PC-9 (cell line): ENCODE measurements around the gene SLC17A1. TPM values are rescaled to one million over a fixed set of nuclear protein-coding genes. Genes with fewer than 3 reads are reported as not detected.

ENCODE experiments used
- BruUV-seq: library from RNA; stranded (reverse); fragments of 400-500 nt; replicated peaks from 2 replicates; lab custom pipeline; 2021; lab: Mats Ljungman, UMichigan
- CTCF ChIA-PET: fragments of 300-600 bp; sonication (Branson Sonifier 250); formaldehyde crosslinking; loops from one replicate; lab custom pipeline; 2022; ENCODE audit warnings: antibody characterized with exemption; lab: Charles Lee
- POLR2A ChIA-PET: fragments of 300-600 bp; sonication (Branson Sonifier 250); formaldehyde crosslinking; loops from one replicate; lab custom pipeline; 2022; ENCODE audit warnings: antibody characterized with exemption; ENCODE audit not compliant: unreplicated experiment; lab: Charles Lee
- DNase-seq, 2 experiments: peaks; one replicate each; pipeline versions ENCODE4 v3.0.0 to v3.0.0-alpha.2; 2015 to 2022; ENCODE audit warnings: mixed read lengths in 1 of 2
- H2AFZ ChIP-seq: fragments of 200-600 bp; sonication (generic); 2 replicates; pipeline ENCODE4 v1.8.1; 2017; ENCODE audit warnings: antibody characterized with exemption
- H3F3A ChIP-seq: fragments of 200-600 bp; sonication (generic); 2 replicates; pipeline ENCODE4 v1.8.1; 2017; ENCODE audit warnings: antibody characterized with exemption, mild to moderate bottlenecking, low read depth; ENCODE audit not compliant: insufficient read depth
- H3K27ac ChIP-seq: fragments of 200-600 bp; sonication (generic); 2 replicates; pipeline ENCODE4 v1.6.1; 2016; ENCODE audit warnings: mixed run types
- H3K27me3 ChIP-seq: fragments of 200-600 bp; sonication (generic); 2 replicates; pipeline ENCODE4 v1.6.1; 2016; ENCODE audit warnings: low read depth, mixed run types; ENCODE audit not compliant: insufficient read depth
- H3K36me3 ChIP-seq: fragments of 200-600 bp; sonication (generic); 2 replicates; pipeline ENCODE4 v1.6.1; 2016; ENCODE audit warnings: low read depth, mixed run types
- H3K4me1 ChIP-seq: fragments of 200-600 bp; sonication (generic); replicated peaks from 2 replicates; pipeline ENCODE4 v1.6.1; 2016; ENCODE audit warnings: mixed run types; ENCODE audit not compliant: insufficient read depth
- H3K4me2 ChIP-seq: fragments of 200-600 bp; sonication (generic); 2 replicates; pipeline ENCODE4 v1.6.1; 2017; ENCODE audit warnings: mixed run types
- H3K4me3 ChIP-seq: fragments of 200-600 bp; sonication (generic); 2 replicates; pipeline ENCODE4 v1.6.1; 2016; ENCODE audit warnings: mixed run types
- H3K79me2 ChIP-seq: fragments of 200-600 bp; sonication (generic); 2 replicates; pipeline ENCODE4 v1.6.1; 2017; ENCODE audit warnings: low read depth, mixed run types
- H3K9me2 ChIP-seq: fragments of 200-600 bp; sonication (generic); 2 replicates; pipeline ENCODE4 v1.8.1; 2017; ENCODE audit warnings: mild to moderate bottlenecking; ENCODE audit not compliant: insufficient read depth
- H3K9me3 ChIP-seq: fragments of 200-600 bp; sonication (generic); 2 replicates; pipeline ENCODE4 v1.8.1; 2016; ENCODE audit warnings: low read depth; ENCODE audit not compliant: insufficient read depth
- H4K20me1 ChIP-seq: fragments of 200-600 bp; sonication (generic); 2 replicates; pipeline ENCODE4 v1.8.1; 2017; ENCODE audit not compliant: insufficient read depth
- CTCF ChIP-seq: fragments of 200-600 bp; sonication (generic); conservative IDR thresholded peaks from 2 replicates; pipeline ENCODE4 v1.6.1; 2017; ENCODE audit warnings: mixed run types, antibody characterized with exemption, mild to moderate bottlenecking, moderate library complexity
- EZH2 ChIP-seq: fragments of 200-600 bp; sonication (generic); IDR thresholded peaks from 2 replicates; pipeline ENCODE4 v1.8.0; 2017; ENCODE audit warnings: antibody characterized with exemption, low read depth
- intact Hi-C: fragments of 100-400 bp; cut with micrococcal nuclease; formaldehyde crosslinking; loops from one replicate; pipeline ENCODE4 v1.10.0; 2022; ENCODE audit not compliant: unreplicated experiment
- total RNA-seq: library from RNA; stranded (reverse); gene quantifications from 2 replicates; pipeline ENCODE4 v1.2.3, GENCODE V29; 2021

The SLC17A1 gene
- total RNA-seq, 1 experiment from 2014 or later = not detected

- no peaks in the 10 kb centered on the region for H3K9me2 ChIP-seq
- peak in 1 of 2 experiments; percentile 37 for DNase-seq
- TF ChIP-seq CTCF = no peak
- no peak for TF ChIP-seq EZH2
- BruUV-seq = no TSS peak
- peak overlapping the region; percentile 63; the same call in 1 of the 2 replicates for H2AFZ ChIP-seq
- intact Hi-C loops = no loop called here
- H3K27me3 ChIP-seq = no peaks in the 10 kb centered on the region
- H3K9me3 ChIP-seq = no peaks in the 10 kb centered on the region
- H3K36me3 ChIP-seq = no peaks in the 10 kb centered on the region
- no peak overlapping the region for H3K4me2 ChIP-seq
- no peaks in the 10 kb centered on the region for H3K79me2 ChIP-seq
- ChIA-PET POLR2A (no interaction called here), CTCF (no interaction called here)
- H3K27ac ChIP-seq = no peak overlapping the region
- no peaks in the 10 kb centered on the region for H3K4me1 ChIP-seq
- H4K20me1 ChIP-seq = no peaks in the 10 kb centered on the region
- no peaks in the 10 kb centered on the region for H3F3A ChIP-seq
- no peak overlapping the region for H3K4me3 ChIP-seq
Observed at GRCh38 chr6:25862199-25862598, 30.3 kb upstream of the SLC17A1 start.

- no peaks in the 10 kb centered on the region for H3K4me1 ChIP-seq
- TF ChIP-seq EZH2 = no peak
- H3K27me3 ChIP-seq = no peaks in the 10 kb centered on the region
- DNase-seq = no peak
- no peaks in the 10 kb centered on the region for H3F3A ChIP-seq
- no peak overlapping the region for H2AFZ ChIP-seq
- CTCF ChIA-PET = no interaction called here
- H3K27ac ChIP-seq = no peak overlapping the region
- H3K4me3 ChIP-seq = no peak overlapping the region
- no TSS peak for BruUV-seq
- intact Hi-C loops = no loop called here
- no peaks in the 10 kb centered on the region for H3K36me3 ChIP-seq
- no peak overlapping the region for H3K4me2 ChIP-seq
- POLR2A ChIA-PET = interaction anchor here (0.7 kb wide), 1 partner anchor 185 kb away, joined by 3 read pairs; no protein-coding TSS in a partner anchor
- no peaks in the 10 kb centered on the region for H3K9me2 ChIP-seq
- H4K20me1 ChIP-seq = no peaks in the 10 kb centered on the region
- no peaks in the 10 kb centered on the region for H3K9me3 ChIP-seq
- H3K79me2 ChIP-seq = no peaks in the 10 kb centered on the region
Observed at GRCh38 chr6:25852756-25853155, 20.9 kb upstream of the SLC17A1 start.

GRCh38 chr6:25851961-25852360 is 20.1 kb upstream of the SLC17A1 start:
- Histone ChIP-seq H3K79me2 (no peaks in the 10 kb centered on the region), H2AFZ (no peak overlapping the region), H3K4me1 (no peaks in the 10 kb centered on the region), H3K4me2 (no peak overlapping the region), H4K20me1 (no peaks in the 10 kb centered on the region), H3K27me3 (no peaks in the 10 kb centered on the region), H3F3A (no peaks in the 10 kb centered on the region), H3K4me3 (no peak overlapping the region), H3K36me3 (no peaks in the 10 kb centered on the region), H3K9me3 (no peaks in the 10 kb centered on the region), H3K9me2 (no peaks in the 10 kb centered on the region), H3K27ac (no peak overlapping the region)
- DNase-seq = no peak
- CTCF ChIA-PET = no interaction called here
- BruUV-seq = no TSS peak
- intact Hi-C loops = no loop called here
- POLR2A ChIA-PET = no interaction called here
- TF ChIP-seq CTCF (no peak), EZH2 (no peak)

GRCh38 chr6:25844518-25844917 is 12.7 kb upstream of the SLC17A1 start:
- Histone ChIP-seq H3K4me3 (no peak overlapping the region), H3K9me2 (peaks cover 6% of the 10 kb centered on the region; the same call in 1 of the 2 replicates), H3K36me3 (no peaks in the 10 kb centered on the region), H3K4me1 (no peaks in the 10 kb centered on the region), H3F3A (no peaks in the 10 kb centered on the region), H3K4me2 (no peak overlapping the region), H3K27ac (no peak overlapping the region), H3K9me3 (no peaks in the 10 kb centered on the region), H4K20me1 (no peaks in the 10 kb centered on the region), H3K27me3 (no peaks in the 10 kb centered on the region), H2AFZ (no peak overlapping the region), H3K79me2 (no peaks in the 10 kb centered on the region)
- intact Hi-C loops = loop anchor here (2.0 kb wide), 1 partner anchor 22 kb away; no protein-coding TSS in a partner anchor
- DNase-seq = no peak
- CTCF ChIA-PET = no interaction called here
- TF ChIP-seq EZH2 (no peak), CTCF (no peak)
- BruUV-seq = no TSS peak
- POLR2A ChIA-PET = no interaction called here
